Endodermal cell (in vitro differentiated cells): ENCODE results near the gene MAPRE2. TPM values are rescaled to one million over a fixed set of nuclear protein-coding genes. Genes with fewer than 3 reads are reported as not detected.

Experiments used
- DNase-seq: peaks from one replicate; pipeline ENCODE4 v3.0.0-alpha.2; 2017
- H3K27ac ChIP-seq: 2 replicates; pipeline ENCODE4 v1.5.1; 2013; ENCODE audit warnings: mild to moderate bottlenecking, low read depth, low read length, moderate library complexity
- H3K27me3 ChIP-seq: 2 replicates; pipeline ENCODE4 v1.6.1; 2013; ENCODE audit warnings: mild to moderate bottlenecking, low read length, moderate library complexity; ENCODE audit not compliant: insufficient read depth, control insufficient read depth, poor library complexity, severe bottlenecking
- H3K36me3 ChIP-seq: 2 replicates; pipeline ENCODE4 v1.7.0; 2013; ENCODE audit warnings: mild to moderate bottlenecking, low read length, moderate library complexity; ENCODE audit not compliant: control insufficient read depth, insufficient read depth
- H3K4me1 ChIP-seq: one replicate; pipeline ENCODE4 v1.7.0; 2013; ENCODE audit warnings: low read length; ENCODE audit not compliant: control insufficient read depth, insufficient read depth
- H3K4me3 ChIP-seq: 2 replicates; pipeline ENCODE4 v1.5.1; 2013; ENCODE audit warnings: mild to moderate bottlenecking, low read length, moderate library complexity
- H3K9ac ChIP-seq: 2 replicates; pipeline ENCODE4 v1.6.1; 2013; ENCODE audit warnings: mild to moderate bottlenecking, low read length, moderate library complexity; ENCODE audit not compliant: poor library complexity, severe bottlenecking; ENCODE audit errors: extremely low read depth
- H3K9me3 ChIP-seq: 2 replicates; pipeline ENCODE4 v1.6.1; 2013; ENCODE audit warnings: mild to moderate bottlenecking, low read length, moderate library complexity; ENCODE audit not compliant: control insufficient read depth
- H3K27ac Mint-ChIP-seq: 2 replicates; pipeline ENCODE4 v1.8.0; 2020; ENCODE audit warnings: mixed read lengths
- H3K27me3 Mint-ChIP-seq: 2 replicates; pipeline ENCODE4 v1.8.0; 2021; ENCODE audit warnings: mild to moderate bottlenecking, mixed read lengths; ENCODE audit not compliant: insufficient read depth
- H3K36me3 Mint-ChIP-seq: 2 replicates; pipeline ENCODE4 v1.8.0; 2020; ENCODE audit warnings: low read depth, mixed read lengths
- H3K4me1 Mint-ChIP-seq: 2 replicates; pipeline ENCODE4 v1.8.0; 2020; ENCODE audit warnings: mixed read lengths
- H3K4me3 Mint-ChIP-seq: 2 replicates; pipeline ENCODE4 v1.8.0; 2020; ENCODE audit warnings: mild to moderate bottlenecking, moderate library complexity, mixed read lengths
- H3K9me3 Mint-ChIP-seq: 2 replicates; pipeline ENCODE4 v1.8.0; 2020; ENCODE audit warnings: mild to moderate bottlenecking, mixed read lengths
- WGBS, 2 experiments: methylation state at CpG; one replicate each; pipeline versions ENCODE4 v1.1.5 to v1.1.7; 2013; ENCODE audit warnings: missing lambda C conversion rate in 2 of 2, mixed read lengths in 1 of 2; ENCODE audit not compliant: insufficient coverage in 1 of 2, insufficient read length in 1 of 2; 5-methylcytosine and 5-hydroxymethylcytosine counted together
- total RNA-seq, 2 donors: library from RNA; stranded (reverse); fragmentation: NEBNext Ultra II Directional in 1 of 2; extraction: Animal tissue kit (Norgen Biotek cat#: 25700) in 1 of 2; gene quantifications; 2 replicates in 1 of 2; 3 replicates in 1 of 2; pipeline ENCODE4 v1.2.1, GENCODE V29; 2021
- TF ChIP-seq, protein P1 (sequence below): fragments of 200-600 bp; sonication (generic); conservative IDR thresholded peaks from 2 replicates; pipeline ENCODE4 v1.5.0; 2021; ENCODE audit warnings: antibody characterized with exemption, mild to moderate bottlenecking

MAPRE2 gene
- total RNA-seq, 2 donors from 2014 or later, result 15.2 to 16.5 TPM

DNA sequence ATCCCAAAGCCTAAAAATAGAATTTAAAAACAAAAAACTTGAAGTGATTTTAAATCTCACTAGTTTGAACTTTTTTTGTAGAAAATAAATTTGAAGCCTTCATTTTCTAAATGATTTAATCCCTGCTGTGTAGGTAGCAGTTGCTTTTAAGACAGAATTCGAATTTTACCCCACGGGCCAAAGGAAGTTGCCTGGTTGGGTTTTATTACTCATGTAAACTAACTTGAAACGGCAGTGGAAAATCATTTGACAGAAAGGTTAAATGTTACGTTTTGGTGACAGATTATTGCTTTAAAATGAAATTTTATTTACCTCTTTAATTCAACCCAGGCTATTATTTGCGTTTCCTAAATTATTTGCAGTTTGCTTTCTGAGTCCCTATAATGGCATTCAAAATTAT lies 2.0 kb downstream of the MAPRE2 start:
- H3K36me3 ChIP-seq, result no peaks in the 10 kb centered on the region
- Mint-ChIP-seq H3K4me1 (peaks cover 28% of the 10 kb centered on the region), H3K36me3 (peaks cover 1% of the 10 kb centered on the region), H3K4me3 (no peak overlapping the region), H3K27ac (no peak overlapping the region), H3K9me3 (no peaks in the 10 kb centered on the region), H3K27me3 (no peaks in the 10 kb centered on the region)
- no peak for DNase-seq
- peaks cover 3% of the 10 kb centered on the region for H3K4me1 ChIP-seq
- H3K27me3 ChIP-seq, result no peaks in the 10 kb centered on the region
- H3K9me3 ChIP-seq, result no peaks in the 10 kb centered on the region
- H3K9ac ChIP-seq, result no peak overlapping the region
- WGBS, 2 experiments, result 50 to 63% methylated on average over 2 to 5 of the region's 5 CpGs
- H3K27ac ChIP-seq, result no peak overlapping the region
- TF ChIP-seq, protein P1, sequence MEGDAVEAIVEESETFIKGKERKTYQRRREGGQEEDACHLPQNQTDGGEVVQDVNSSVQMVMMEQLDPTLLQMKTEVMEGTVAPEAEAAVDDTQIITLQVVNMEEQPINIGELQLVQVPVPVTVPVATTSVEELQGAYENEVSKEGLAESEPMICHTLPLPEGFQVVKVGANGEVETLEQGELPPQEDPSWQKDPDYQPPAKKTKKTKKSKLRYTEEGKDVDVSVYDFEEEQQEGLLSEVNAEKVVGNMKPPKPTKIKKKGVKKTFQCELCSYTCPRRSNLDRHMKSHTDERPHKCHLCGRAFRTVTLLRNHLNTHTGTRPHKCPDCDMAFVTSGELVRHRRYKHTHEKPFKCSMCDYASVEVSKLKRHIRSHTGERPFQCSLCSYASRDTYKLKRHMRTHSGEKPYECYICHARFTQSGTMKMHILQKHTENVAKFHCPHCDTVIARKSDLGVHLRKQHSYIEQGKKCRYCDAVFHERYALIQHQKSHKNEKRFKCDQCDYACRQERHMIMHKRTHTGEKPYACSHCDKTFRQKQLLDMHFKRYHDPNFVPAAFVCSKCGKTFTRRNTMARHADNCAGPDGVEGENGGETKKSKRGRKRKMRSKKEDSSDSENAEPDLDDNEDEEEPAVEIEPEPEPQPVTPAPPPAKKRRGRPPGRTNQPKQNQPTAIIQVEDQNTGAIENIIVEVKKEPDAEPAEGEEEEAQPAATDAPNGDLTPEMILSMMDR, result no peak
- peak overlapping the region; percentile 97 for H3K4me3 ChIP-seq

DNA sequence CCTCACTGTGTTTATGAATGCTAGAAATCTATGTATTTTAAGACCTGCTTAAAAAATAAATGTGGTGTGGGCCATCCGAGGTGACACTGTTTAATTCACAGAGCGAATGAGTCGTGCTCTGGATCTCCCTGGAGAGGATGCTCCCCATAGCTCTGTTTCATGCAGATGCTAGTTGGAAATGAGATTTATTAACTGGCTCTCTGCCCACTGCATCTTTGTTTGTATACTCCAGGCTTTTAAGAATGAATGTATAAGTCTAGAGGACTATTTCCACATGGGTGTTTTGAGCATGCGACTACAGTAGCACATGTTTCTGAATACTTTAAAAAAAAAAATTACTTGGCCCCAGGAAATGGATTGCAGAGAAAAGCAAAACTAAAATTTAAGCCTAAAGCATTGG lies 3.9 kb downstream of the MAPRE2 start:
- H3K4me3 Mint-ChIP-seq, result no peak overlapping the region
- Histone ChIP-seq H3K9me3 (no peaks in the 10 kb centered on the region), H3K27ac (no peak overlapping the region), H3K27me3 (no peaks in the 10 kb centered on the region), H3K4me1 (peaks cover 3% of the 10 kb centered on the region), H3K9ac (no peak overlapping the region), H3K36me3 (no peaks in the 10 kb centered on the region), H3K4me3 (no peak overlapping the region)
- no peak overlapping the region for H3K27ac Mint-ChIP-seq
- no peak for DNase-seq
- H3K27me3 Mint-ChIP-seq, result no peaks in the 10 kb centered on the region
- no peaks in the 10 kb centered on the region for H3K9me3 Mint-ChIP-seq
- 83% methylated on average over 4 of the region's 4 CpGs for WGBS, 2 experiments
- H3K36me3 Mint-ChIP-seq, result peaks cover 1% of the 10 kb centered on the region
- peaks cover 28% of the 10 kb centered on the region for H3K4me1 Mint-ChIP-seq
- TF ChIP-seq, protein P1, result no peak

DNA sequence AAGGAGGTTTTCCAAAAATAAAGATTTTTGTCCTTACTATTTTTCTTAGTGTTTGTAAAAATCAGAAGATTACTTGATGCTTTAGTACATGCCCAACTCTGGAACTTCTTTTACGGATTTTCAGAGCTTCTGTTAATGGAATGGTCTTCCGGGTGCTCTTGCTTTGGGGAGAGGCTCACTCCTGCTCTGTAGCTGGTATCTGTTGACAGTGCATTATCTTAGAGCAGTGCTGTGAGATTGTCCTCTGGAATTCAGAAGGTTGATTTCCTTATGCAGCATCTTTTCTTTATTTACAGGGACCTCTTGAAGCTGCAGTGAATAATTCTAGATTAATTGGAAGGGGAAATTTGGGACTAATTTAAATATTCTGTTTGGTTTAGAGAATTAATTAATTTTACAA lies 4.6 kb downstream of the MAPRE2 start:
- H3K36me3 ChIP-seq, result no peaks in the 10 kb centered on the region
- H3K36me3 Mint-ChIP-seq, result peaks cover 1% of the 10 kb centered on the region
- TF ChIP-seq, protein P1, result no peak
- no peak overlapping the region for H3K4me3 Mint-ChIP-seq
- H3K27ac Mint-ChIP-seq, result no peak overlapping the region
- no peaks in the 10 kb centered on the region for H3K9me3 Mint-ChIP-seq
- no peak overlapping the region for H3K9ac ChIP-seq
- no peaks in the 10 kb centered on the region for H3K27me3 Mint-ChIP-seq
- no peak for DNase-seq
- 88 to 92% methylated on average over 2 of the region's 2 CpGs for WGBS, 2 experiments
- no peak overlapping the region for H3K4me3 ChIP-seq
- peaks cover 34% of the 10 kb centered on the region for H3K4me1 Mint-ChIP-seq
- no peaks in the 10 kb centered on the region for H3K9me3 ChIP-seq
- H3K4me1 ChIP-seq, result peaks cover 2% of the 10 kb centered on the region
- H3K27me3 ChIP-seq, result no peaks in the 10 kb centered on the region
- H3K27ac ChIP-seq, result no peak overlapping the region
